GM18519 (cell line): ENCODE results near the gene CFDP1.

Experiments used
- ATAC-seq: cut with Tn5 transposase; IDR thresholded peaks from one replicate; pipeline ENCODE4 v1.9.1; 2021; ENCODE audit warnings: mild to moderate bottlenecking, moderate library complexity; ENCODE audit not compliant: unreplicated experiment, low FRiP score

Gene CFDP1

GRCh38 chr16:75256696-75257343, 176.5 kb downstream of the CFDP1 start:
- no peak for ATAC-seq

- no peak for ATAC-seq
Observed at GRCh38 chr16:75256059-75256571, 177.2 kb downstream of the CFDP1 start.

- no peak for ATAC-seq
Observed at GRCh38 chr16:75254359-75254837, 178.9 kb downstream of the CFDP1 start.

GRCh38 chr16:75252946-75253911, 180.1 kb downstream of the CFDP1 start:
- ATAC-seq = no peak

- ATAC-seq = no peak
Observed at GRCh38 chr16:75252049-75252864, 181.0 kb downstream of the CFDP1 start.

- ATAC-seq = peak; percentile 55
Observed at GRCh38 chr16:75251280-75252048, 181.8 kb downstream of the CFDP1 start, which contains the start of gene BCAR1. TSS of gene BCAR1 (minus strand) at chr16:75251624. CDS start at chr16:75251482, 142 bp downstream.

- ATAC-seq = peak; percentile 11
Observed at GRCh38 chr16:75250809-75251279, 182.5 kb downstream of the CFDP1 start.

GRCh38 chr16:75250089-75250808, 183.1 kb downstream of the CFDP1 start:
- no peak for ATAC-seq

GRCh38 chr16:75249441-75249840, 183.9 kb downstream of the CFDP1 start:
- no peak for ATAC-seq

GRCh38 chr16:75248536-75249380, 184.5 kb downstream of the CFDP1 start:
- ATAC-seq = no peak

- no peak for ATAC-seq
Observed at GRCh38 chr16:75248142-75248535, 185.2 kb downstream of the CFDP1 start.

- ATAC-seq = no peak
Observed at GRCh38 chr16:75247249-75247648, 186.1 kb downstream of the CFDP1 start.

GRCh38 chr16:75246504-75247205, 186.6 kb downstream of the CFDP1 start:
- no peak for ATAC-seq

GRCh38 chr16:75244844-75245758, 188.2 kb downstream of the CFDP1 start:
- no peak for ATAC-seq

- ATAC-seq = no peak
Observed at GRCh38 chr16:75244225-75244809, 189.0 kb downstream of the CFDP1 start.
